Measurements from ENCODE around the gene E2F3. TPM values are rescaled to one million over a fixed set of nuclear protein-coding genes. Genes with fewer than 3 reads are reported as not detected.

Gene E2F3
- total RNA-seq, 2 donors from 2014 or later: 6.0 to 6.4 TPM

- Histone ChIP-seq H3K4me3 (no peak overlapping the region), H3K27me3 (no peaks in the 10 kb centered on the region), H3K4me1 (peaks cover 0 to 10% of the 10 kb centered on the region in 2 donors), H3K9me3 (no peaks in the 10 kb centered on the region), H3K36me3 (no peaks in the 10 kb centered on the region), H3K27ac (no peak overlapping the region)
- DNase-seq (ENCODE audit: low spot score): no peak
- TF ChIP-seq, protein P1, sequence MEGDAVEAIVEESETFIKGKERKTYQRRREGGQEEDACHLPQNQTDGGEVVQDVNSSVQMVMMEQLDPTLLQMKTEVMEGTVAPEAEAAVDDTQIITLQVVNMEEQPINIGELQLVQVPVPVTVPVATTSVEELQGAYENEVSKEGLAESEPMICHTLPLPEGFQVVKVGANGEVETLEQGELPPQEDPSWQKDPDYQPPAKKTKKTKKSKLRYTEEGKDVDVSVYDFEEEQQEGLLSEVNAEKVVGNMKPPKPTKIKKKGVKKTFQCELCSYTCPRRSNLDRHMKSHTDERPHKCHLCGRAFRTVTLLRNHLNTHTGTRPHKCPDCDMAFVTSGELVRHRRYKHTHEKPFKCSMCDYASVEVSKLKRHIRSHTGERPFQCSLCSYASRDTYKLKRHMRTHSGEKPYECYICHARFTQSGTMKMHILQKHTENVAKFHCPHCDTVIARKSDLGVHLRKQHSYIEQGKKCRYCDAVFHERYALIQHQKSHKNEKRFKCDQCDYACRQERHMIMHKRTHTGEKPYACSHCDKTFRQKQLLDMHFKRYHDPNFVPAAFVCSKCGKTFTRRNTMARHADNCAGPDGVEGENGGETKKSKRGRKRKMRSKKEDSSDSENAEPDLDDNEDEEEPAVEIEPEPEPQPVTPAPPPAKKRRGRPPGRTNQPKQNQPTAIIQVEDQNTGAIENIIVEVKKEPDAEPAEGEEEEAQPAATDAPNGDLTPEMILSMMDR (IDR thresholded peaks at IDR 0.05): no peak
Measured at GRCh38 chr6:20414711-20415110, 13.0 kb downstream of the E2F3 start.

DNA sequence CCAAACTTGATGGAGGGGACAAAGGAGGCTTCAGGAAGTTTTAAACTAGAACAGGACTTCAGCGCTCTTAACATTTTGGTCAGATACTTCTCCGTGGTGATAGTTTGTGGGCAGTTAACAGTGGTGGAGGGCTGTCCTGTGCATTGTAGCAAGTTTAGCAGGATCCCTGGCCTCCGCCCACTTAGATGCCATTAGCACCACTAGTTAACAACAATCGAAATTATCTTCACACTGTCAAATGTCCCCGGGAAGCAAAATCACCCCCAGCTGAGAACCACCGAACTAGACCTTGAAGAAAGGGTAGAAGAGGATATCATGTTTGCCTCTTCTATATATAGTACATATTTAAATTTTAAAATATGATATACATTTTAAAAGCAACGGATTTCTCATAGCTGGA, 13.6 kb downstream of the E2F3 start:
- Histone ChIP-seq H3K4me1 (peaks cover 0 to 7% of the 10 kb centered on the region in 2 donors), H3K36me3 (no peaks in the 10 kb centered on the region), H3K27ac (no peak overlapping the region), H3K4me3 (no peak overlapping the region), H3K27me3 (no peaks in the 10 kb centered on the region), H3K9me3 (no peaks in the 10 kb centered on the region)
- TF ChIP-seq, protein P1 (IDR thresholded peaks at IDR 0.05): no peak
- DNase-seq (ENCODE audit: low spot score): no peak

- no peak for DNase-seq (ENCODE audit: low spot score)
- Histone ChIP-seq H3K4me3 (no peak overlapping the region), H3K27me3 (no peaks in the 10 kb centered on the region), H3K27ac (no peak overlapping the region), H3K9me3 (no peaks in the 10 kb centered on the region), H3K4me1 (peaks cover 0 to 7% of the 10 kb centered on the region in 2 donors), H3K36me3 (no peaks in the 10 kb centered on the region)
- TF ChIP-seq, protein P1 (IDR thresholded peaks at IDR 0.05): no peak
Measured at GRCh38 chr6:20415712-20416454, 14.2 kb downstream of the E2F3 start.

GRCh38 chr6:20416567-20417345, 15.1 kb downstream of the E2F3 start:
- no peak for DNase-seq (ENCODE audit: low spot score)
- Histone ChIP-seq H3K9me3 (no peaks in the 10 kb centered on the region), H3K4me3 (no peak overlapping the region), H3K4me1 (peaks cover 0 to 6% of the 10 kb centered on the region in 2 donors), H3K27me3 (no peaks in the 10 kb centered on the region), H3K27ac (no peak overlapping the region), H3K36me3 (no peaks in the 10 kb centered on the region)
- TF ChIP-seq, protein P1 (IDR thresholded peaks at IDR 0.05): no peak

DNA sequence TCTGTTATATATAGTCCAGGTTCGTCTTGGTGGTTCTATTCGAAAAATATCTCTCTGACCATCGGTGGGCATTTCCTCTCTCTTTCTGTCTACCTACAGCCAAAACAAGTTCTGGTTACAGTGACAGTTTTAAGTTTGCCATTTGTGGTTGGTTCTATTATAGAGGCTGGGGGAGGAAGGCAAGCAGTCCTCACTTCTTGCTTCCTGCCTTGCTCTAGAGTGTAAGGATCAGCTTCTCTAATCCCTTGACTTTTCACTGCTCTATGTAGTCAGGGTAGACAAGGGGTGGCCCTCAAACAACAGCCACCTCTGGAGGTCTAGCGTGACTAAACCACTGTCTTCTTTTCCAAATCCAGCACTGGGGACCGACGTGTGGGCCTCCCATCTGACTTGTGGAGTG, 16.1 kb downstream of the E2F3 start:
- TF ChIP-seq, protein P1 (IDR thresholded peaks at IDR 0.05): no peak
- no peaks in the 10 kb centered on the region for H3K4me1 ChIP-seq
- no peaks in the 10 kb centered on the region for H3K27me3 ChIP-seq
- H3K4me3 ChIP-seq: no peak overlapping the region
- no peak overlapping the region for H3K27ac ChIP-seq
- H3K9me3 ChIP-seq: no peaks in the 10 kb centered on the region
- H3K36me3 ChIP-seq: no peaks in the 10 kb centered on the region
- DNase-seq (ENCODE audit: low spot score): no peak

Data from right atrium auricular region (tissue), 2 donors.